Ishikawa (cell line): Measurements from ENCODE around the gene L1CAM.

Source experiments
- CEBPB ChIP-seq: IDR thresholded peaks from 2 replicates; pipeline ENCODE4 v1.6.1; 2012
- CREB1 ChIP-seq: IDR thresholded peaks from 2 replicates; pipeline ENCODE4 v1.6.1; 2012; ENCODE audit warnings: low read depth
- EGR1 ChIP-seq: IDR thresholded peaks from 2 replicates; pipeline ENCODE4 v1.6.1; 2012
- EP300 ChIP-seq: IDR thresholded peaks from 2 replicates; pipeline ENCODE4 v1.6.1; 2012; ENCODE audit warnings: borderline replicate concordance
- FOXM1 ChIP-seq: IDR thresholded peaks from 2 replicates; pipeline ENCODE4 v1.6.1; 2012; ENCODE audit warnings: low read depth, borderline replicate concordance
- MAX ChIP-seq: IDR thresholded peaks from 2 replicates; pipeline ENCODE4 v1.6.1; 2012
- NFIC ChIP-seq: IDR thresholded peaks from 2 replicates; pipeline ENCODE4 v1.6.1; 2012
- RAD21 ChIP-seq: IDR thresholded peaks from 2 replicates; pipeline ENCODE4 v1.6.1; 2012; ENCODE audit warnings: low read depth
- TAF1 ChIP-seq: IDR thresholded peaks from 2 replicates; pipeline ENCODE4 v1.6.1; 2012; ENCODE audit warnings: low read depth, mild to moderate bottlenecking
- TCF12 ChIP-seq: IDR thresholded peaks from 2 replicates; pipeline ENCODE4 v1.6.1; 2012; ENCODE audit warnings: low read depth
- TEAD4 ChIP-seq: IDR thresholded peaks from 2 replicates; pipeline ENCODE4 v1.6.1; 2012
- YY1 ChIP-seq: IDR thresholded peaks from 2 replicates; pipeline ENCODE4 v1.6.1; 2012; ENCODE audit warnings: low read depth
- ZBTB7A ChIP-seq: IDR thresholded peaks from 2 replicates; pipeline ENCODE4 v1.6.1; 2012; ENCODE audit warnings: low read depth
- TF ChIP-seq, protein P1 (sequence below): IDR thresholded peaks from 2 replicates; pipeline ENCODE4 v1.6.1; 2012; ENCODE audit warnings: low read depth, mild to moderate bottlenecking
- TF ChIP-seq, protein P2 (sequence below): IDR thresholded peaks from 2 replicates; pipeline ENCODE4 v1.6.1; 2012

The L1CAM gene

GRCh38 chrX:153827016-153827415 lies 59.0 kb downstream of the L1CAM start:
- TF ChIP-seq TEAD4 = no peak
- TF ChIP-seq CREB1 = no peak
- no peak for TF ChIP-seq FOXM1
- TF ChIP-seq EP300 = no peak
- TF ChIP-seq, protein P1, sequence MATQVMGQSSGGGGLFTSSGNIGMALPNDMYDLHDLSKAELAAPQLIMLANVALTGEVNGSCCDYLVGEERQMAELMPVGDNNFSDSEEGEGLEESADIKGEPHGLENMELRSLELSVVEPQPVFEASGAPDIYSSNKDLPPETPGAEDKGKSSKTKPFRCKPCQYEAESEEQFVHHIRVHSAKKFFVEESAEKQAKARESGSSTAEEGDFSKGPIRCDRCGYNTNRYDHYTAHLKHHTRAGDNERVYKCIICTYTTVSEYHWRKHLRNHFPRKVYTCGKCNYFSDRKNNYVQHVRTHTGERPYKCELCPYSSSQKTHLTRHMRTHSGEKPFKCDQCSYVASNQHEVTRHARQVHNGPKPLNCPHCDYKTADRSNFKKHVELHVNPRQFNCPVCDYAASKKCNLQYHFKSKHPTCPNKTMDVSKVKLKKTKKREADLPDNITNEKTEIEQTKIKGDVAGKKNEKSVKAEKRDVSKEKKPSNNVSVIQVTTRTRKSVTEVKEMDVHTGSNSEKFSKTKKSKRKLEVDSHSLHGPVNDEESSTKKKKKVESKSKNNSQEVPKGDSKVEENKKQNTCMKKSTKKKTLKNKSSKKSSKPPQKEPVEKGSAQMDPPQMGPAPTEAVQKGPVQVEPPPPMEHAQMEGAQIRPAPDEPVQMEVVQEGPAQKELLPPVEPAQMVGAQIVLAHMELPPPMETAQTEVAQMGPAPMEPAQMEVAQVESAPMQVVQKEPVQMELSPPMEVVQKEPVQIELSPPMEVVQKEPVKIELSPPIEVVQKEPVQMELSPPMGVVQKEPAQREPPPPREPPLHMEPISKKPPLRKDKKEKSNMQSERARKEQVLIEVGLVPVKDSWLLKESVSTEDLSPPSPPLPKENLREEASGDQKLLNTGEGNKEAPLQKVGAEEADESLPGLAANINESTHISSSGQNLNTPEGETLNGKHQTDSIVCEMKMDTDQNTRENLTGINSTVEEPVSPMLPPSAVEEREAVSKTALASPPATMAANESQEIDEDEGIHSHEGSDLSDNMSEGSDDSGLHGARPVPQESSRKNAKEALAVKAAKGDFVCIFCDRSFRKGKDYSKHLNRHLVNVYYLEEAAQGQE = no peak
- TF ChIP-seq, protein P2, sequence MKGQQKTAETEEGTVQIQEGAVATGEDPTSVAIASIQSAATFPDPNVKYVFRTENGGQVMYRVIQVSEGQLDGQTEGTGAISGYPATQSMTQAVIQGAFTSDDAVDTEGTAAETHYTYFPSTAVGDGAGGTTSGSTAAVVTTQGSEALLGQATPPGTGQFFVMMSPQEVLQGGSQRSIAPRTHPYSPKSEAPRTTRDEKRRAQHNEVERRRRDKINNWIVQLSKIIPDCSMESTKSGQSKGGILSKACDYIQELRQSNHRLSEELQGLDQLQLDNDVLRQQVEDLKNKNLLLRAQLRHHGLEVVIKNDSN = no peak
- TF ChIP-seq TAF1 = no peak
- no peak for TF ChIP-seq RAD21
- no peak for TF ChIP-seq EGR1

- no peak for TF ChIP-seq TCF12
- no peak for TF ChIP-seq TEAD4
- no peak for TF ChIP-seq YY1
- no peak for TF ChIP-seq CREB1
- TF ChIP-seq EGR1 = no peak
- no peak for TF ChIP-seq MAX
- TF ChIP-seq CEBPB = no peak
- TF ChIP-seq ZBTB7A = no peak
- TF ChIP-seq EP300 = no peak
- TF ChIP-seq NFIC = no peak
- TF ChIP-seq TAF1 = no peak
Observed at GRCh38 chrX:153825042-153825441, 60.9 kb downstream of the L1CAM start.

- TF ChIP-seq, protein P2 = no peak
- TF ChIP-seq MAX (no peak), TCF12 (no peak), EGR1 (no peak), YY1 (no peak), CREB1 (no peak), RAD21 (no peak), TAF1 (no peak), NFIC (no peak), FOXM1 (no peak), TEAD4 (no peak), ZBTB7A (no peak), EP300 (no peak), CEBPB (no peak)
- TF ChIP-seq, protein P1 = no peak
Observed at GRCh38 chrX:153824348-153824747, 61.6 kb downstream of the L1CAM start.

DNA sequence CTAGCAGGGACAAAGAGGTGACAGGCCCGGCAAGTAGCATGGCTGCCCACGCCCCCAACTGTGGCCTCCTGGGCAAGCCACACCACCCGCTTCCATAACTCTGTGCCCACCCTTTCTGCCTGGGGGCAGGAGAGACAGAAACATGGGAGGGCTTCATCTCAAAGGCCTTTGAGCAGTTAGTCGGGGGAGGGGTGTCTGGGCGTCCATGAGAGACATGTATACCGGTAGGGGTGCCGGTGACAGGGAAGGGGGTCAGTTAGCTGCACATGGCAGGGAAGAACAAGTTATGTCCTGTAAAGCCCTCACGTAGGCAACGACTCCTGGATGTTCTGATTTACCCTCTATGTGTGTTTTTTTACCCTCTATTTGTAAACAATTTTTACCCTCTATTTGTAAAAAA lies 64.9 kb downstream of the L1CAM start:
- TF ChIP-seq, protein P2 = no peak
- TF ChIP-seq TAF1 (no peak), CREB1 (no peak), YY1 (no peak), RAD21 (no peak), EP300 (no peak), CEBPB (no peak), EGR1 (no peak), MAX (no peak)

DNA sequence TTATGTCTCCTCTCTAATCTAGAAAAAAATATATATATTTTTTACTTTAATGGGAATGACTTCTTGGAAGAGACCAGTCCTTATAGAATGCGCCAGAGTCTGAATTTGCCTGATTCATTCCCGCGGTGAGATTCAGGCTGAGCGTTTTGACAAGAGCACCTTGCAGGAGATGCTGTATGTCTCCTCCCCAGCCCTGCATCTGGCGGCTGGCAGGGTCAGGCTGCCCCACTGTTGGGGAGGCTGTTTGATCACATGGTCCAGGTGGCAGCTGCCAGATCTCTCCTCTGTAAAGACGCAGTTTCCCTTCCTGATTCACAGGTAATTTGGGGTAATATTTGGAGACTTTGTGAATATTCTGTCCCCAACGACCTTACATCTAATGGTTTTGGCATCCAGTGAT lies 65.4 kb downstream of the L1CAM start:
- no peak for TF ChIP-seq MAX
- no peak for TF ChIP-seq TEAD4
- TF ChIP-seq, protein P1 = no peak
